OCI-LY7 (cell line): ENCODE results near the gene SCIMP. TPM values are rescaled to one million over a fixed set of nuclear protein-coding genes. Genes with fewer than 3 reads are reported as not detected.

Experiments
- BruUV-seq: library from RNA; stranded (reverse); fragments of 400-500 nt; replicated peaks from 2 replicates; lab custom pipeline; 2021; lab: Mats Ljungman, UMichigan
- CTCF ChIA-PET: fragments of 300-600 bp; sonication (Branson Sonifier 250); formaldehyde crosslinking; loops from one replicate; lab custom pipeline; 2022; ENCODE audit warnings: antibody characterized with exemption; ENCODE audit not compliant: unreplicated experiment; lab: Charles Lee
- POLR2A ChIA-PET: fragments of 300-600 bp; sonication (Branson Sonifier 250); formaldehyde crosslinking; loops from one replicate; lab custom pipeline; 2022; ENCODE audit warnings: antibody characterized with exemption; lab: Charles Lee
- DNase-seq: peaks from one replicate; pipeline ENCODE4 v3.0.0-alpha.2; 2015; ENCODE audit warnings: low spot score
- H2AFZ ChIP-seq: fragments of 200-600 bp; sonication (generic), shearing (Covaris generic); 2 replicates; pipeline ENCODE4 v1.6.1; 2014; ENCODE audit warnings: mild to moderate bottlenecking, antibody characterized with exemption, low read length, moderate library complexity
- H3K27ac ChIP-seq: fragments of 200-600 bp; sonication (generic); 2 replicates; pipeline ENCODE4 v1.5.1; 2014; ENCODE audit warnings: mixed run types, low read depth, mild to moderate bottlenecking, moderate library complexity, low read length, inconsistent platforms; ENCODE audit not compliant: poor library complexity, severe bottlenecking
- H3K36me3 ChIP-seq: fragments of 200-600 bp; sonication (generic); 2 replicates; pipeline ENCODE4 v1.6.1; 2014; ENCODE audit warnings: mild to moderate bottlenecking, antibody characterized with exemption, low read length, moderate library complexity, mixed read lengths; ENCODE audit not compliant: insufficient read depth
- H3K4me1 ChIP-seq: fragments of 200-600 bp; sonication (generic); 2 replicates; pipeline ENCODE4 v1.5.1; 2014; ENCODE audit warnings: mild to moderate bottlenecking, low read length; ENCODE audit not compliant: insufficient read depth, poor library complexity, severe bottlenecking
- H3K4me2 ChIP-seq: fragments of 200-600 bp; sonication (generic); 2 replicates; pipeline ENCODE4 v1.6.1; 2014; ENCODE audit warnings: mild to moderate bottlenecking, low read length
- H3K4me3 ChIP-seq: fragments of 200-600 bp; sonication (generic); 2 replicates; pipeline ENCODE4 v1.5.1; 2014; ENCODE audit warnings: mild to moderate bottlenecking, low read depth, low read length; ENCODE audit not compliant: poor library complexity, severe bottlenecking
- H3K79me2 ChIP-seq: fragments of 200-600 bp; sonication (generic); 2 replicates; pipeline ENCODE4 v1.6.1; 2016; ENCODE audit warnings: low read depth, mild to moderate bottlenecking, low read length, moderate library complexity, mixed read lengths; ENCODE audit not compliant: insufficient read depth
- H3K9me2 ChIP-seq: fragments of 200-600 bp; sonication (generic); 2 replicates; pipeline ENCODE4 v1.6.1; 2016; ENCODE audit warnings: mild to moderate bottlenecking, low read length, mixed read lengths; ENCODE audit not compliant: insufficient read depth
- H3K9me3 ChIP-seq: fragments of 200-600 bp; sonication (generic); 2 replicates; pipeline ENCODE4 v1.6.1; 2014; ENCODE audit warnings: mild to moderate bottlenecking, mixed run types, low read length, mixed read lengths
- H4K20me1 ChIP-seq: fragments of 200-600 bp; sonication (generic); 2 replicates; pipeline ENCODE4 v1.6.1; 2014; ENCODE audit warnings: mild to moderate bottlenecking, antibody characterized with exemption, low read length, moderate library complexity, mixed read lengths; ENCODE audit not compliant: insufficient read depth
- CTCF ChIP-seq: fragments of 200-600 bp; sonication (generic); conservative IDR thresholded peaks from 2 replicates; pipeline ENCODE4 v1.5.1; 2014; ENCODE audit warnings: mild to moderate bottlenecking, antibody characterized with exemption, low read length, moderate library complexity, mixed read lengths
- EZH2phosphoT487 ChIP-seq: fragments of 200-600 bp; sonication (generic); IDR thresholded peaks from 2 replicates; pipeline ENCODE4 v1.6.1; 2018; ENCODE audit warnings: low read depth, borderline replicate concordance, mild to moderate bottlenecking, mixed run types, antibody characterized with exemption, low read length, moderate library complexity, mixed read lengths
- intact Hi-C: fragments of 100-400 bp; cut with micrococcal nuclease; formaldehyde crosslinking; loops from one replicate; pipeline ENCODE4 v1.10.0; 2022; ENCODE audit not compliant: unreplicated experiment
- total RNA-seq, 2 experiments: library from RNA; depleted of rRNA in 1 of 2; stranded (reverse); fragments of >200 nt in 1 of 2; shearing (Covaris generic) in 1 of 2; gene quantifications; 2 replicates each; pipeline ENCODE4 v1.2.3, GENCODE V29; 2014 to 2022

SCIMP gene
- total RNA-seq, 2 experiments from 2014 or later = 0.27 to 0.88 TPM

- BruUV-seq = no TSS peak
- ChIA-PET CTCF (interaction anchor here (0.8 kb wide), 1 partner anchor 258 kb away, joined by 3 read pairs; the partner anchor contains the start of gene DHX33), POLR2A (interaction anchor here (0.7 to 4.5 kb wide), 5 partner anchors 10 to 649 kb away, joined by 3 to 36 read pairs (median 5); no protein-coding TSS in a partner anchor)
- peak overlapping the region; percentile 85 for H3K27ac ChIP-seq
- peak; percentile 72 for DNase-seq
- H3K9me2 ChIP-seq = no peaks in the 10 kb centered on the region
- H4K20me1 ChIP-seq = no peaks in the 10 kb centered on the region
- H3K4me3 ChIP-seq = peak overlapping the region; percentile 40
- H3K4me2 ChIP-seq = peak overlapping the region; percentile 69
- H3K36me3 ChIP-seq = no peaks in the 10 kb centered on the region
- H3K79me2 ChIP-seq = no peaks in the 10 kb centered on the region
- peaks cover 47% of the 10 kb centered on the region for H3K4me1 ChIP-seq
- H3K9me3 ChIP-seq = no peaks in the 10 kb centered on the region
- peak overlapping the region; percentile 93 for H2AFZ ChIP-seq
- intact Hi-C loops = loop anchor here (1.0 kb wide), 2 partner anchors 10 to 11 kb away; no protein-coding TSS in a partner anchor
- TF ChIP-seq EZH2phosphoT487 (no peak), CTCF (no peak)
These were observed 23.9 kb downstream of the SCIMP start for GRCh38 chr17:5210614-5211252.

DNA sequence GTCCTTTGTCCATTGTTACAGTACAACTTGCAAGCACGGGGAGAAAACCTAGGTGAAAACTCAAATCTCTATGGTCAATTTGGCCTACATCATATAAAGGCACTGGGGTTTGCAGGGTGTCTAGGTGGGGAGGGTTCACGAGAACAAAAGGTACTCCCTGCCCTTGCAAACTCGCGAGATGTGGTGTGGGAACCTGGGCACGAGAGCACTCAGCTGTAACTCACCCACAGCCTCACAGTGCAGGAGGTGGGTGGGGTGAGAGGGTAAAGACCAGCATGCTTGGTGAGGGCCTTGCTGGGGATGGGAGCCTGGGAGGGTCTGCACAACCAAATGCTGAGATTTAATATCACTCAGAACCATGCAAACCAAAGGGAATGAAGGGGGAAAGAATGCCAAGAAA lies 24.6 kb downstream of the SCIMP start:
- intact Hi-C loops = no loop called here
- peaks cover 47% of the 10 kb centered on the region for H3K4me1 ChIP-seq
- no peaks in the 10 kb centered on the region for H3K9me3 ChIP-seq
- POLR2A ChIA-PET = interaction anchor here (1.1 to 4.5 kb wide), 3 partner anchors 9 to 15 kb away, joined by 5 to 36 read pairs (median 20); no protein-coding TSS in a partner anchor
- BruUV-seq = no TSS peak
- TF ChIP-seq EZH2phosphoT487 (no peak), CTCF (no peak)
- peak overlapping the region; percentile 69 for H3K4me2 ChIP-seq
- peak overlapping the region; percentile 85 for H3K27ac ChIP-seq
- peak overlapping the region; percentile 40 for H3K4me3 ChIP-seq
- DNase-seq = no peak
- H2AFZ ChIP-seq = peak overlapping the region; percentile 93
- H3K9me2 ChIP-seq = no peaks in the 10 kb centered on the region
- H3K36me3 ChIP-seq = no peaks in the 10 kb centered on the region
- H4K20me1 ChIP-seq = no peaks in the 10 kb centered on the region
- H3K79me2 ChIP-seq = no peaks in the 10 kb centered on the region
- CTCF ChIA-PET = interaction anchor here (0.8 kb wide), 1 partner anchor 259 kb away, joined by 3 read pairs; the partner anchor contains the start of gene DHX33

DNA sequence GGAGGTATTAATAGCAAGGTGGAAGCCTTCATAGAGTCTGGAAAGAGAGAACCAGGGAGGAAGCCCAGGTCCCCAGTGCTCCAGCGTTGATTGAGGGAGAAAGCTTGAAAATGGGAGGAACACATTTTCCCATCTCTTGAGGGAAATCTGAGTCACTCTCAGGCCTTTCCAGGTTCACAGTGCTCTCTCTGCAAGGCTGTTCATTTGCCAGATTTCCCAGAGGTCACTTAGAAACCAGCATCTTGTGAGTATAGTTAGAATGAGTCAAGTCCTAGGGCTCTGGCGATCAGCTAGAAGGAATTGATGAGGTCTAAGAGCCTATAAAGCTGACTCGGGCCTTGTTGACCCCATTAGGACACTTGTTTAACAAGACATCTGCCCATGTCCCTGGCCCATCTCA lies 25.3 kb downstream of the SCIMP start:
- H3K4me3 ChIP-seq = no peak overlapping the region
- no peak overlapping the region for H2AFZ ChIP-seq
- no TSS peak for BruUV-seq
- no peaks in the 10 kb centered on the region for H3K79me2 ChIP-seq
- no peak for DNase-seq
- H3K9me3 ChIP-seq = no peaks in the 10 kb centered on the region
- ChIA-PET CTCF (no interaction called here), POLR2A (interaction anchor here (3.8 kb wide), 1 partner anchor 11 kb away, joined by 20 read pairs; no protein-coding TSS in a partner anchor)
- H3K36me3 ChIP-seq = no peaks in the 10 kb centered on the region
- peak overlapping the region; percentile 85 for H3K27ac ChIP-seq
- no peaks in the 10 kb centered on the region for H3K9me2 ChIP-seq
- H3K4me2 ChIP-seq = 0 out of 2 replicates have a peak overlapping the region, but pooled peaks have one; percentile 69
- no peaks in the 10 kb centered on the region for H4K20me1 ChIP-seq
- TF ChIP-seq EZH2phosphoT487 (no peak), CTCF (no peak)
- intact Hi-C loops = no loop called here
- H3K4me1 ChIP-seq = peaks cover 47% of the 10 kb centered on the region
